Cardiac muscle cell (in vitro differentiated cells and primary cell): Measurements from ENCODE around the gene TMEM239. TPM values are rescaled to one million over a fixed set of nuclear protein-coding genes. Genes with fewer than 3 reads are reported as not detected.
"Not testable (repeated sequence)": the region's sequence is repeated elsewhere in the genome, so short reads cannot be mapped to it uniquely, and the experiment has no call there.

Experiments
- DNase-seq, 2 donors: peaks; one replicate each; pipeline versions ENCODE4 v3.0.0 to v3.0.0-alpha.2; 2010 to 2017; ENCODE audit warnings: low read depth in 1 of 2, low spot score in 1 of 2
- H3K27ac ChIP-seq: fragments of 200-600 bp; sonication (generic); 2 replicates; pipeline ENCODE4 v1.5.1; 2016
- H3K27me3 ChIP-seq: fragments of 200-600 bp; sonication (generic); 2 replicates; pipeline ENCODE4 v1.6.0; 2016; ENCODE audit warnings: control low read depth
- H3K36me3 ChIP-seq: fragments of 200-600 bp; sonication (generic); 2 replicates; pipeline ENCODE4 v1.5.1; 2016; ENCODE audit warnings: control low read depth
- H3K4me1 ChIP-seq: fragments of 200-600 bp; sonication (generic); 2 replicates; pipeline ENCODE4 v1.8.1; 2017; ENCODE audit warnings: low read depth, mild to moderate bottlenecking, mixed run types
- H3K4me3 ChIP-seq: fragments of 200-600 bp; sonication (generic); 2 replicates; pipeline ENCODE4 v1.5.1; 2016; ENCODE audit warnings: mild to moderate bottlenecking
- H3K9me3 ChIP-seq: fragments of 200-600 bp; sonication (generic); 2 replicates; pipeline ENCODE4 v1.5.1; 2017; ENCODE audit warnings: low read depth, mild to moderate bottlenecking, control low read depth
- CTCF ChIP-seq: IDR thresholded peaks from 2 replicates; pipeline ENCODE4 v1.5.1; 2012; ENCODE audit warnings: low read depth, mild to moderate bottlenecking, low read length
- polyA plus RNA-seq: library from polyadenylated mRNA; unstranded; fragments of >200 nt; fragmentation: Nextera tagmentation; extraction: Ambion mirVana; gene quantifications from 2 replicates; pipeline ENCODE4 v1.2.1, GENCODE V29; 2016
- total RNA-seq: library from RNA; depleted of rRNA; stranded (reverse); fragments of >200 nt; gene quantifications from 2 replicates; pipeline ENCODE4 v1.2.3, GENCODE V29; 2016

Gene TMEM239
- total and polyA plus RNA-seq, 2 experiments from 2014 or later = 0.04 TPM; not detected in 1

GRCh38 chr20:2807019-2807418 lies 9.1 kb upstream of the TMEM239 start:
- Histone ChIP-seq H3K27ac (no peak overlapping the region), H3K9me3 (no peaks in the 10 kb centered on the region), H3K4me1 (no peaks in the 10 kb centered on the region), H3K27me3 (peaks cover 76% of the 10 kb centered on the region), H3K36me3 (no peaks in the 10 kb centered on the region), H3K4me3 (no peak overlapping the region)
- TF ChIP-seq CTCF = no peak
- no peak for DNase-seq

- H3K27ac ChIP-seq, H3K9me3 ChIP-seq, H3K4me1 ChIP-seq, H3K4me3 ChIP-seq, H3K36me3 ChIP-seq, DNase-seq: not testable (repeated sequence)
- peaks cover 67% of the 10 kb centered on the region for H3K27me3 ChIP-seq
These were observed 8.2 kb upstream of the TMEM239 start for GRCh38 chr20:2807929-2808328.

- Histone ChIP-seq H3K4me1 (no peaks in the 10 kb centered on the region), H3K9me3 (no peaks in the 10 kb centered on the region), H3K27ac (no peak overlapping the region), H3K4me3 (no peak overlapping the region), H3K27me3 (peaks cover 49% of the 10 kb centered on the region), H3K36me3 (no peaks in the 10 kb centered on the region)
- TF ChIP-seq CTCF = no peak
- no peak for DNase-seq
These were observed 6.5 kb upstream of the TMEM239 start for GRCh38 chr20:2809690-2810089.

- no peaks in the 10 kb centered on the region for H3K9me3 ChIP-seq
- H3K27ac ChIP-seq = no peak overlapping the region
- H3K36me3 ChIP-seq = no peaks in the 10 kb centered on the region
- no peaks in the 10 kb centered on the region for H3K4me1 ChIP-seq
- peaks cover 24% of the 10 kb centered on the region for H3K27me3 ChIP-seq
- no peak for DNase-seq
- no peak for TF ChIP-seq CTCF
- H3K4me3 ChIP-seq = no peak overlapping the region
These were observed 4.0 kb upstream of the TMEM239 start for GRCh38 chr20:2812189-2812588.

GRCh38 chr20:2814076-2814475 lies 2.1 kb upstream of the TMEM239 start:
- DNase-seq = no peak
- TF ChIP-seq CTCF = no peak
- Histone ChIP-seq H3K9me3 (no peaks in the 10 kb centered on the region), H3K36me3 (no peaks in the 10 kb centered on the region), H3K4me1 (no peaks in the 10 kb centered on the region), H3K27me3 (peaks cover 6% of the 10 kb centered on the region), H3K4me3 (no peak overlapping the region), H3K27ac (no peak overlapping the region)

- Histone ChIP-seq H3K36me3 (no peaks in the 10 kb centered on the region), H3K9me3 (no peaks in the 10 kb centered on the region), H3K4me3 (no peak within 1 kb of the TSS), H3K4me1 (no peaks in the 10 kb centered on the region), H3K27ac (no peak within 1 kb of the TSS), H3K27me3 (peaks cover 2% of the 10 kb centered on the region)
- DNase-seq = peak in 1 of 2 donors; percentile 98
- TF ChIP-seq CTCF = no peak
These were observed 1.5 kb upstream of the TMEM239 start, which contains the start of gene C20orf141 for GRCh38 chr20:2814587-2815051. Gene C20orf141 (plus strand): TSS chr20:2814987. CDS start chr20:2815185, 198 bp downstream.
